Stimulated activated CD4-positive, alpha-beta T cell treated with anti-CD3 and anti-CD28 coated beads, Interleukin-1b, Interleukin-23, amount 100 ng/mL, for 4 hours (primary cell): ENCODE results near the gene CUEDC2.
"Not testable (repeated sequence)": the region's sequence is repeated elsewhere in the genome, so short reads cannot be mapped to it uniquely, and the experiment has no call there.

Experiments used
- DNase-seq, 2 donors: peaks; one replicate each; pipeline ENCODE4 v3.0.0-alpha.2; 2020; ENCODE audit warnings: low read depth in 2 of 2

CUEDC2 gene

DNA sequence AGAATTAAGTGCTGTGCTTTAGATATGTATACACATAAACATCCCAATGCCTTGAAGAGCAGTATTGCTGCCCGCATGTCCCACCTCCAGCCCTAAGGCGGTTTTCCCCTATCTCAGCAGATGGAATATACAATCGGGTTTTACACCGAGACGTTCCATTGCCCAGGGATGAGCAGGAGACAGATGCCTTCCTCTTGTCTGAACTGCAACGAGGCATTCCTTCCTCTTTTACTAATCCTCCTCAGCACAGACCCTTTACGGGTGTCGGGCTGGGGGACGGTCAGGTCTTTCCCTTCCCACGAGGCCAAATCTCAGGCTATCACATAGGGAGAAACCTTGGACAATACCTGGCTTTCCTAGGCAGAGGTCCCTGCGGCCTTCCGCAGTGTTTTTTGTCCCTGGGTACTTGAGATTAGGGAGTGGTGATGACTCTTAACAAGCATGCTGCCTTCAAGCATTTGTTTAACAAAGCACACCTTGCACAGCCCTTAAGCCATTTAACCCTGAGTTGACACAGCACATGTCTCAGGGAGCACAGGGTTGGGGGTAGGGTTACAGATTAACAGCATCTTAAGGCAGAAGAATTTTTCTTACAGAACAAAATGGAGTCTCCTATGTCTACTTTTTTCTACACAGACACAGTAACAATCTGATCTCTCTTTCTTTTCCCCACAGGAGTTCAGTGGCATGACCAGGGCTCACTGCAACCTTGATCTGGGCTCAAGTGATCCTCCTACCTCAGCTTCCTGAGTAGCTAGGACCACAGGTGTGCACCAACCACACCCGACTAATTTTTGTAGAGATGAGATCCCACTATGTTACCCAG is 22.5 kb upstream of the CUEDC2 start:
- not testable (repeated sequence) for DNase-seq

DNA sequence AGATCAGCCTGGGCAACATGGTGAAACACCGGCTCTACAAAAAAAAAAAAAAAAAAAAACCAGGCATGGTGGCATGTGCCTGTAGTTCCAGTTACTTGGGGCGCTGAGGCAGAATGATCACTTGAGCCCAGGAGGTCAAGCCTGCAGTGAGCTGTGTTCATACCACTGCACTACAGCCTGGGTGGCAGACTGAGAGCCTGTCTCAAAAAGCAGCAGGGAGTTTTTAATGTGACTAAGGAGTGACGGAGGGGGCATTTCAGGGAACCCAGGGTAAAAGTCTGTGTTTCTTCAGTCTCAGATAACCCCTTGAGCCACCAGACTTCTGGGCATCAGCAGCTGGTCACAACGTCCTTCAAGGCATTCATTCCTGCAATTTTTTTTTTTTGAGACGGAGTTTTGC is 21.1 kb upstream of the CUEDC2 start:
- no peak for DNase-seq

DNA sequence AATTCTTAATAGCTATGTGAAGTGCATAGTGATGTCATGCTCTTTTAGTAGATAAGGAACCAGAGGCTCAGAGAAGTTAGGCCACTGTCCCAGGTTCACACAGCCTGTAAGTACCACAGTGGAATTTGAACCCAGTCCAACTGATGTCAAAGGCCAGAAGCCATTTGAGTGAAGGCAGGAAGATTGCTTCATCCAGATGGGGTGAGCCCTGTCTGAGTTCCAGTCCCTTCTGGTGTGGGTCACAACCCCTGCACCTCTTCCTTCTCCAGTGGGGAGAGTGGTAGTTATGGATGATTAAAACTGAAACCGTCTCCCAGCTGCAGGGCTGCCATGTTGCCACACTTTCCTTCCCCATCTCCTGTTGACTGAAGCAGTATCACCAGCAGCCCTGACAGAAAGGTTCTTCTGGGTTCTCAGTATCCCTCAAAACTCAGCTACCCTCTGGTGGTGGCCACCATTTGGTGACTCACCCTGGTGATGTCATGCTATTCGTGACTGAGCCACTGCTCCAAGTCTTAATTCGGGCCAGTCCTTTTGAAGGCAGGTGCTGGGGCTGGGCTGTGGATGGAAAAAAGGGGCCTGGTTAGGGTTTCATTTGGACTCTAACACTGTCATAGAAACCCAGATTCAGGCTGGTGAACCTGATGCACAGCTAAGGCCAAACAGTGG is 20.4 kb upstream of the CUEDC2 start:
- peak in 1 of 2 donors; percentile 30 for DNase-seq

DNA sequence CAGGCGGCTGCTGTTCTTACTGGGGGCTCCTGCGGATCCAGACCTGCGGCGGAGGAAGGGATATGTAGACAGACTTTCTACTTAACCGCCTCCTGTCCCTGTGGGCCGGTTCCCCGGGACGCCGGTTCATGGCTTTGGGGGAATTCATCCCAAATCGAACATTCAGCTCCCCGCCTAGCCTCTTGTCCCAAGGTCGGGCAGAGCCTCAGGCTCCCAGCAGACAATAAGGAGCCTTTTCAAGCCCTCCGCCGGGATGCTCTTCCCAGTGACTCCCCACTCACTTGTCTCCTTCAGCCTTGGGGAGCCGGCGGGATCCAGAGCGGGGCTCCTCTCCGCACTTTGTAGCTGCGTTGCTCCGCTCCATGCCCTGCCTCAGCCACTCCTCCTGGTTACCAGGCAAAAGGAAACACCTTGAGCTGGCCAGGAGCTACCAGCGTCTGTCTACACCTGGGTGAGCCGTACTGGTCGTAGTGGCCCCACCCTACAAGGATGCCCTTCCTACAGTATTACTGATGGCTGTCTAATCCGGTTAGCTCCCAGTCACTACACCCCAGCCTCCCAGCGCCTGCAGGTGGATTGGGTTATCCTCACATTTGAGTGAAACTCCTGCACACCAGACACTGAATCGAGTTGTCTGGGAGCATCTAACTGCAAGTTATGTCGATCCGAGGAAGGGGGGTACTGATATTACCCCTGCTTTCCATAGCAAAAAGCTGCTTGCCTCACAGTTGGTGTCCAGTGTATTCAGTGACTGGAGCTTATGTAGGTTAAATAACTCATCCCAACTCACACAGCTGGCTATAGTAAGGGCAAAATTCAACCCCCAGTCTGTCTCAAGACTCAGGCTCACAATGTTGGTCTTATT is 19.0 kb upstream of the CUEDC2 start, which contains the start of gene C10orf95:
Gene C10orf95 (minus strand): TSS at position 439 of the 865 bp plus-strand sequence. CDS start 450 bp downstream, outside the sequence.
- DNase-seq, result no peak

DNA sequence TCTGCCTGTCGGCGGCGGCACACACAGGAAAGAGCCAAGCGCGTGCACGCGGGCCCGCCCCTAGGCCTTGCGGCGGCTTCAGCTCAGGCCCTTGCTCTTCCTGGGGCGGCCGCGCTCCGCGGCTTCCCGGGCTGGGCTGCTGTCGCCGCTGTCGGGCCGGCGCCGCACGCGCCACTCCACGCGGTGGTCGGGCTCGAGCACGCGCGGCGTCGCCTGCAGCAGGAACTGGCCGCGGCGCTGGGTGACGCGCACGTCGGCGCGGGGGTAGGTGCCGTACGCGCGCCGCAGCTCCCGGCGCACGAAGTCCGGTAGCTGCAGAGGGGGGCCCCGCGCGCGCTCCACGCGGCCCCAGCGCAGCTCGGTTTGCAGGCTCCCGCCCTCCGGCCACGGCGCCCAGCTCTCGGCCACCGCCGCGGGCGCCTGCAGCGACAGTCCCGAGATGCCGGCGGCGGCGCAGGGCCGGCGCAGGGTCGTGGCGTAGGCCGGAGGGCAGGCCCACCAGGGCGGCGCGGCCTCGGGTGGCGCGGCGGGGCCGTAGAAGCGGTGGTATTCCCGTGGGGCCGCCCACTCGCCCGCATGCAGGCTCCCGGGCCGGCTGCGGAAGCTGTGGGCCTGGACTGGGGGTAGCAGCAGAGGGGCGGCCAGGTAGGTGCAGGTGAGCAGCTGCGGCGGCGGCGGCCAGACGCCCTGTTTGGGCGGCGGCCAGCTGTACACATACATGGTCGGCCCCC is 18.2 kb upstream of the CUEDC2 start:
- peak; percentile 70 to 80 for DNase-seq

DNA sequence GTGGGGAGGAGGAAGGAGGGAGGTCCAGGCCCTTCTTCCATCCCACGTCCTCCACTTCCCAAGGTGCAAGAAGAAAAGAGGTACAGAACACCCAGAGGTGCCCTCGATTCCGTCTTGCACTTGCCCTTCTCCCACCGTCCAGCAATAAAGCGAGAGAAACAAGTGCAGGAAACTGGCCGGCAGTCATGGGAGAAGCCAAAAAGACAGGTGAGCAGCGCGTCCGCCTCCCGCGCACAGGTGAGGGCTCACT is 17.7 kb upstream of the CUEDC2 start:
- DNase-seq, result no peak

DNA sequence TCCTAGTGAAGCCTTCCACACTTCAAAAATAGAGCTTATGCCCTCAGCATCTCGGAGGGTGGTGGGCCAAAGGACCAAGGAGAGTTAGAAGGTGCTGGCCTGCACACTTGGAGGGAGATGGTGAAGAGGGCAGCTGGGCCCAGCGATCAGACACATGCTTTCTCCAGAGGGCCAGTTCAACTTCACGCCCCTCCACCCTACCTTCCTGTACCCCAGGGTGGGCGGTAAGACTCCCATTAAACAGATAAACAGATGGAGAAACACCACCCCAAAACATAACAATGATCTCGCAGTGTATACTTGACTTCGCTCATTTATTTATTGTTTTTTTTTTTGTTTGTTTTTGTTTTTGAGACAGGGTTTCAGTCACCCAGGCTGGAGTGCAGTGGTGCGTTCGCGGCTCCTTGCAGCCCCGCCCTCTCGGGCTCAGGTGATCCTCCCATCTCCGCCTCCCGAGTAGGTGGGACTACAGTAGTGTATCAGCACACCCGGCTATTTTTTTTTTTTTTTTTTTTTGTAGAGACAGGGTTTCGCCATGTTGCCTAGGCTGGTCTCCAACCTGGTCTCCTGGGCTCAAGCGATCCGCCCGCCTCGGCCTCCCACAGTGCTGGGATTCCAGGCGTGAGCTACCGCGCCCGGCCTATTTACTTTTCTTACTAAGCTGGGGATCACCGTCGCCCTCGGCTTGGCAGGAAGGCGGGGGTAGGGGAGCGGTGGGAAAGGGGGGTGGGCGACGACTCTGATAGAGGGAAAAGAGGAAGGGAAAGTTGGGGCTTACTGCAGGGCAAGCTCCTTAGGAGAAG is 17.1 kb upstream of the CUEDC2 start:
- peak; percentile 74 to 80 for DNase-seq

DNA sequence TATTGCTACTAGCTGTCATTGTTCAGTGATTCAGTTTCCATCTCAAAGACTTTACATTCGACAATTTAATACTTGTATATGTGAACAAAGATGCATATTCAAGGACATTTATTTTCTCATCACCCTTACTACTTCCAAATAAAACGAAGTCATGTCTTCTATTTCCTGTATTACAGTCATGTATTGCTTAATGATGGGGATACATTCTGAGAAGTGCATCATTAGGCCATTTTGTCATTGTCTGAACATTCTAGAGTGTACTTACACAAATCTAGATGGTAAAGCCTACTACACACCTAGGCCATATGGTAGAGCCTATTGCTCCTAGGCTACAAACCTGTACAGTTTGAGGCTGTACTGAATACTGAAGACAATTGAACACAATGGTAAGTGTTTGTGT is 12.5 kb upstream of the CUEDC2 start:
- no peak for DNase-seq

DNA sequence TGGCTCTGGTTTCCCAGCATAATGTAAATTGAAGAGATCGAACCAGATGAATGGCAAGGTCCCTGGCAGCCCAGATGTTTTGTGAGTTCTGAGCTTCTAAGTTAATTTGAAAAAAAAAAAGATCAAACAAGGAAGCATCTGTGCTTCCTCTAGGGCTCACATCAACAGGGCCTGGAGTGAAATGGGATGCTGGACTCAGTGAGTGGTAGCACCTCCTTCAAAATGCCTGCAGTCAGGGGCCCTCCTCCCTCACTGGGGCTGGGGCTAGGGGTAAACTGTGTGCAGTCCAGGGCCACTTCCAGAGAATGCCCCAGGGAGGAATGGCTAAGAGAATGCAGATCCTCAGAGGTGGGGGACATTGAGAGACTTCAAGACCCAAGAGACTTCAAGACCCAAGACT is 6.0 kb upstream of the CUEDC2 start:
- DNase-seq, result no peak

DNA sequence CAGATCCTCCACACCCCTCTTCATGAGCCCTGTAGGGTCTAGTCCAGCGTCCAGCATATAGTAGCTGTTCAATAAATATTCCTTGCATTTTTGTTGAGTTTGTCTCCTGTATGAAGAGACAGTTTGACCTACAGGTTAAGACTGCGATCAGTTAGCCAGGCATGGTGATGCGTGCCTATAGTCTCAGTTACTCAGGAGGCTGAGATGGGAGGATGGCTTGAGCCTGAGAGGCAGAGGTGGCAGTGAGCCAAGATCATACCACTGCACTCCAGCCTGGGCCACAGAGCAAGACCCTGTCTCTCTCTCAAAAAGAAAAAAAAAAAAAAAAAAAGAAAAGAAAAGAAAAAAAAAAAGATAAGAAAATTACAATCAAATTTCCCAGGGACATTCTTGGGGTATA is 5.1 kb upstream of the CUEDC2 start:
- DNase-seq, result no peak

DNA sequence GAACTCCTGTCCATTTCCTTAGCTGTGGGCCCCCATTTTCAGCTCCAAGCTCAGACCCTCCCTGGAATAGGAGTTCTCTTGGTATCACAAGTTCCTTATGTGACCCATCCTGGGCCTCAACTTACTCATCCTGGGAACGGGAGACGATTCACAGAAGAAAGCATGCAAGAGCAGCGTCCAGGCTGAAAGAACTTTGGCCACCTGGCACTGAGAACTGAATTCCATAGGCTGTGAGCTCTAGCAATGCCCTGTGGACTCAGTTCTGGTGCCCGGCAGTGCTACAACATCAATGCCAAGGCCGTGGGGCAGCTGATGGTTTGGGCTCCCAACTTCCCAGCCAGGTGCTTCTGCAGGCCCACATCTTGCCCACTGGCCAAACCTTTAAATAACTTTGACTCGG is 3.9 kb upstream of the CUEDC2 start:
- DNase-seq, result no peak

DNA sequence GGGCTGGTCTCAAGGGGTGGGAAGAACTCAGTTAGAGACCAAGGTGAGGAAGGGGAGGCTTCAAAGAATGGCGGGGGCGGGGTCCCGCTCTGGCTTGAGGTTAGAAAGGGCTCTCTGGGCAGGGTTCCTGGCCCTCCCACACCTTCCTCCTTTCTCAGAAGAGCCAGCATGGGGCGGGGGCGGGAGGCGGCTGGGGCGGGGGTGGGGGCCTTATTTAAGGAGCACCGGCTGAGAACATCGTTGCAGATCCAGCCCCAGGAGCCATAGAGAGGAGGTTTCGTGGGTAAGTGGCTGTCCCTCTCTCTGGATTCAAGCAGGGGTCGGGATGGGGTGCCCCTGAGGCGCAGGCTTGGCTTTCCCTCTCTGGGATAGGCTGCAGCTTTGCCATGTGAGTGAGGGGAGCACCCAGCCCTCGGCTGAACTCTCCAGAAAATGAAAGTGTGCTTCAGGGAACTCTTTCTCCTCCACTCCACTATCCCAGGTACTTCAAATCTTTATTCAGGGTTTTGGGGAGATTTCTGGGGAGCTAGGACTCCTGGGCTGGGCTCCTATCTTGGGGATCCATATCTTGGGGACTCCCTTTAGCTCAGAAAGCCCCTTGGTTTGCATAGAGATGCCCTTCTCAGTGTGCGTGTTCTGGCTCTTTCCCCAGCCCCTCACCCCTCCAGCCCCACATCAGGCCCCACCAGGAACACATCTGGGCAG is 3.3 kb upstream of the CUEDC2 start:
- peak; percentile 37 to 43 for DNase-seq

DNA sequence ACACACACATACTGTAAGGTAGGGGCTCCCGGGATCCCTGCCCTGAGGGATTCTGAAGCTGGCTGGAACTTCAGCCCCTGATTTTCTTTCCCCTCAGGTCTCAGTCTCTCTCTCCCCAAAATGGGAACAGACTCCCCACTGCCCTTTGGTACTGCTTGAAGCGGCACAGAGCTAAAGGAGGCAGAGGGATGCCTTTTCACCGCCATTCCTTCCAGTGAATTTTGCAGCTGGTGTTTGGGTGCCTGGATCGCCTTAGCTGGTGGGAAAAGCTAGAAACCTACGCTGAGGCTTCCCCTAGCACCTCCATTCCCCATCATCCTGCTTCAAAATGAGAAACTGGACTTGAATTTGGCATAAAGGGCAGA is 2.7 kb upstream of the CUEDC2 start:
- DNase-seq, result no peak

DNA sequence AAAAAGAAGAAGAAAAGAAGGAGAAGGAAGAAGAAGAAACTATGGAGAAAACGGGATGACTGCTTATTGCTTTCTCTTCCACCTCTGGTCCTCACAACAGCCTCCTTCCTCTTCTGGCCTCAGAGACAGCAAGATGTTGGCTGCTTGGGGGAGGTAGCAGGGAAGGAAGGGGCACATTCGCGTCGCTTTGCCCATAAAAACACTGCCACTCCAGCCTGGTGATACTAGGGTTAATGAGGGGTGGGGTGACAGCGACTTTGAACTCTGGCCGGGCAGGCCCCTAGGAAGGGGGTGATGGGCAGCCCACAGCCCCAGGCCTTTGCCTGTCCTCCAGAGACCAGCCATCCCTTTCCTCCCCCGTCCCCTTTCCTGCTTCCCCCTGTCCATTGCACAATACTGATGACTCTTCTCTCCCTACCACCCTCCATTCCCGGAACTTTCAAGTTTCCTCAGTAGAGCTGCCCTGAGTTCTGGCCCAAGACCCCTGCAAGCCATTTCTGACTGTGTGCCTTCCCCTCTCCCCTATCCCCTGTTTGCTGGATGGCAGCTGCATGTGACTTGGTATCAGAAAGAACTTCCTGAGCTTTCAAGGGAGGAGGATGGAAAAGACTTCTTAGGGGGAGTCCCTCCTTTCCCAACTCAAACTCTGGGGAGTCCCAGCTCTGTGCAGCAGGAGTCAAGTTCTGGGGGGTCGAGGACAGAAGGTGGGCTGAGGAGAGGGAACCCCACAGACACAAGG is 2.2 kb upstream of the CUEDC2 start:
- DNase-seq, result no peak

DNA sequence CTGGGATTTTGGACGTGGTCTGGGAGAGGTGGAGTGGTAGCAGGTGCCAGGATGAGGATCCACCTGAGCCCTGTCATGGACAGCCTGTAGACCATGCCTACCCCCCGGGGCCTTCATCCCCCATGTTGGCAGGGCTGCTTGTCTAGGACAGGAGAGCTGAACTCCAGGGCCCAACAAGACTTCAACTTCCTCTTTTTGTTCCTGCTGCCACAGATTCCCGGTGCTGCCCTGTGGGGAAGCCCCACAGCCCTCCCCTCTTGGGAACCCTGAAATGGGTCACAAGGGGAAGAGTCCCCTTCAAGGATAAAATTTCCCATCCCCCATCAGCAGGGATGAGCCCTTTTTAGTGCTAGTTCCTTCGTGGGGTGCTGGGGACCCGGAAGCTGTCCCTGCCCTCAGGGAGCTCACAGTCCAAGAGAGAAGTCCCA is 1.3 kb upstream of the CUEDC2 start:
- no peak for DNase-seq

DNA sequence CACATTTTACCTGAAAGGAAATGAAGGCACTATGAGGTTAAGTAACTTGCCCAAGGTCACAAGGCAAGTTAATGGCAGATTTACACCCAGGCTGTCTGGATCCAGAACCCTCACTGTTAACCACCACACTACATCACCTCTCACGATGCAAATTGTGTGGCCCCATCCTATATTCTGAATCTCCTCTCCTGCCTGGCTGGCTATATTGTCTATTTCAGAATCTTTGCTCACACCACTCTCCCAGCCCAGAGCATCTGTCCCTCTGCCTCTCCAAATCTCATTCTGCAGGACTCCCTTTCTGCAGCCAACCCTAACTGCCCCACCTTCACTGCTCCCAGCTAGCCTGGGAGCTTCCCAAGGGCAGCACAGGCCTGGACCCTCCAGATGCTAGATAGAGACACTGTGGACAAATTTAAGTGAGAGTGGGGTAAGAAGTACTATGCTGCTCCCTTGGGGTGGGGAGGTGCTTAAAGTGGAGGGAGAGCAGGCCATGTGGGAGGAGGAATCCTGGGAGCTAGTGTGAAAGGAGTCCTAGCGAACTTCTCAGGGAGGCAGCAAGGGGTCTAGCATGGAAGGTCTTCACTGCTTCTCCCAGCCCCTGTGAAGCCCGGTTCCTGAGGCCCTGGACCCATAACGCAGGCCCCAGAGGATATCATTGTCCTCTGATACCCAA is 786 bp downstream of the CUEDC2 start:
- DNase-seq, result no peak

DNA sequence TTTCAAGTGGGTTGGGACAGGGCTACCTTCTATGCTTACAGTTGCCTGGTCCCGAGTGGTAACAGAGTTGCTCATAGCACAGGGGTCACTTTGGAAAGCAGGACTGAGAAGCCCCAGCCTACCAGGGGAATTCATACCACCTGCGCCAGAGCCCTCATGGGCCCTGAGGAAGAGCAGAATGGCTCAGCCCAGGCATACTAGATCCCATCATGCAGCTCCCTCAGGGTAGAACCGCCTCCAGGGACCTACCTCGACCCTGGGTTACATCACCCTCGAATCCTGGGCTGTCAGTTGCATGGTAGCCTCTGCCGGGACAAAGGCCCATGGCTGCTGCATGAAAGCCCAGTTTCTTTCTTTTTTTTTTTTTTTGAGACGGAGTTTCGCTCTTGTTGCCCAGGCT is 2.9 kb downstream of the CUEDC2 start:
- DNase-seq, result no peak

DNA sequence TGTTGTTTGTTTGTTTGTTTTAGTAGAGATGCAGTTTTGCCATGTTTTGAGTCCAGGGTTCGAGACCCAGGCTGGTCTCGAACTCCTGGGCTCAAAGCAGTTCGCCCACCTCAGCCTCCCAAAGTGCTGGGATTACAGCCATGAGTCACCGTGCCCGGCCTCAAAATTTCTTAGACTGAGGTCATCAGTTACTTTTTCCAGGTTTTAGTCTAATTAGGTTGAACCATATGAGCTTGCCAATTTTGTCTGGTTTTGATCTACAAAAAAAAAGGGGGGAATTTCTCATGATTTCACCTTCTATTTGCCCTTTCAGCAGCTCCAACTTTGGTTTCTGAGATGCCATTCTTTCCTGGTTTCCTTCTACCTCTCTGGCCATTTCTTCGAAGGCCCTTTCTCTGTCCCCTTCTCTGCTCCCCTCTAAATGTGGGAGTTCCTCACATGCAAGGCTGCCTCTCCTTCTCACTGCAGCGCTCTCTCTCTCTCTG is 5.5 kb downstream of the CUEDC2 start:
- DNase-seq, result no peak

DNA sequence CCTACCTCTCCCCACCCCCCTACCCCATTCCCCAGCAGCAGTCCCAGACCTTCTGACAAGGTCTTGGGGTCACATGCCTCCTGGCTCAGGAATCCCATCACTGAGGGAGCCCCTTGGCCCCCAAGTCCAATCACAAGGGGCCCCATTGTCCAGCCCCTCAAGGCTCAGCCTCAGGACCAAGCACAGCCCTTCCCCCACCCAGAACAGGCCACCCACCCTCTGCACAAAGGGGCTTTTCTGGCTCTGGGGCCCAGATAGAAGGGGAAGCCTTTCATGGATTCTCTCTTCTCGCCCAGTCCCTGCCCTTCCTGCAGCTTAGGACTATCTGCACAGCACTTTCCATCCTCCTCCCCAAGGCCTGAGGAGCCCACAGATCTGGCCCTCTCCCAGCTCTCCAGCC is 6.9 kb downstream of the CUEDC2 start:
- no peak for DNase-seq
